Measurements from ENCODE around the gene ANKRD33B. TPM values are rescaled to one million over a fixed set of nuclear protein-coding genes. Genes with fewer than 3 reads are reported as not detected.

ANKRD33B gene
- total and polyA plus RNA-seq, 9 of the 15 experiments (the other 6 are each of a cell fraction or from before 2014, with no cell fraction given) = 0.10 to 1.7 (median 0.40) TPM

DNA sequence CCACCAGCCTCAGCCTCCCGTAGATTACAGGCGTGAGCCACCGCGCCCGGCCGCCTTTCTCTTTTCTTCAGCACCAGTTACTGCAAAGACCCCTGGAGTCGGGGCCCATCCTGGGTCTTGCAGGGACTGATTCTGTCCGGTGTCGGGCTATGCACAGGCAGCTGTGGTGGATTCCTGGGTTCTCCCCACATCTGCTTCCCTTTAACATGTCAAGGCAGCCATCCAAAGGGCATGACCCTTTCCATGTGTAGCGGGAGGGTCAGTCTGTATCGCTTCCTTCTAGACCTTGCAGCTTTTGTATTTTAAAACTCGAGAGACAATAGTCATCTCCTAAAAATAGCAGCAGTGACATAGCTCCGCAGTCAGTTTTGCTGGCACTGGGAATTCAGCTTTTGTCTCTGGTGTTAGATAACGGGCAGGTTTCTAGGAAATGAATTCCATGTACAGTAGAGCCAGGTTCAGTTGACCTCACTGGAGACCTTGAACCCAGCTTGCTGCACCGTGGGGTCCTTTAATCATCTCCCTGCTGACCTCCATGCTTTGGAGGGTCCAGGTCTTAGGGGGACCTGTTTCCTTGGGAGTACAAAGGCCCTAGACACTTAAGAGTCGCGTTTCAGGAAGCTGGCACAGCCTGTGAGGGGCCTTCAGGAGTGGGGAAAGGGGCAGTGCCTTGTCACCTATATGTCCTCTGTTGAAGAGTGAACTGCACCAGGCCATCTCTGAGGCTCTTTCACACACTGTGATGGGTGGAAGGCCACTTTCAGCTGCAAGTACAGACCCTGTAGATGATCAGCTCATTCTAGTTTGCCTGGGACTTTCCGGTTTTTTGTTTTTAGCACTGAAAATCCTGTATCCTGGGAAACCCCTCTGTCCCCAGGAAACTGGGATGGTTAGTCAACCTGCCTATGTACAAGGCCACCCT lies 13.8 kb downstream of the ANKRD33B start (continued):
- no peak for TF ChIP-seq SMAD3 (CRISPR knock-in tag; conservative IDR thresholded peaks at IDR 0.05)
- TF ChIP-seq ZBTB8A (IDR thresholded peaks at IDR 0.05; ENCODE audit: partially characterized antibody) = no peak
- TF ChIP-seq ETV5 (CRISPR knock-in tag; IDR thresholded peaks at IDR 0.05; ENCODE audit: low read depth) = peak; percentile 60; the same call in 1 of the 2 replicates
- TF ChIP-seq, protein P1, sequence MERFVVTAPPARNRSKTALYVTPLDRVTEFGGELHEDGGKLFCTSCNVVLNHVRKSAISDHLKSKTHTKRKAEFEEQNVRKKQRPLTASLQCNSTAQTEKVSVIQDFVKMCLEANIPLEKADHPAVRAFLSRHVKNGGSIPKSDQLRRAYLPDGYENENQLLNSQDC (CRISPR knock-in tag; IDR thresholded peaks at IDR 0.05) = no peak
- TF ChIP-seq MAFF (IDR thresholded peaks at IDR 0.05; ENCODE audit: low read length) = no peak
- no peak for TF ChIP-seq ZNF146 (CRISPR knock-in tag; IDR thresholded peaks at IDR 0.05; ENCODE audit: unreplicated experiment)
- no peak for TF ChIP-seq RUNX1 (IDR thresholded peaks at IDR 0.05; ENCODE audit: low read depth)
- no peak for TF ChIP-seq SMARCA4 (IDR thresholded peaks at IDR 0.05)
- no peak for TF ChIP-seq PML (IDR thresholded peaks at IDR 0.05; ENCODE audit: low read length)
- peak; percentile 74 for TF ChIP-seq ARID1B (IDR thresholded peaks at IDR 0.05)
- TF ChIP-seq ESRRB (CRISPR knock-in tag; IDR thresholded peaks at IDR 0.05; ENCODE audit: borderline replicate concordance) = no peak
- no peak for TF ChIP-seq ZNF217 (CRISPR knock-in tag; IDR thresholded peaks at IDR 0.05)
- 0 out of 4 replicates have a peak, but pooled peaks of 1 of the 2 experiments have one; percentile 46 for TF ChIP-seq SIN3A (IDR thresholded peaks at IDR 0.05; ENCODE audit: borderline replicate concordance in 2 of 2, control insufficient read depth in 1 of 2, low read depth in 2 of 2, low read length in 2 of 2)
- TF ChIP-seq CREB1 (IDR thresholded peaks at IDR 0.05) = no peak
- TF ChIP-seq CREB1 (CRISPR knock-in tag; IDR thresholded peaks at IDR 0.05) = no peak
- TF ChIP-seq SRF (CRISPR knock-in tag; IDR thresholded peaks at IDR 0.05) = no peak
- TF ChIP-seq SPI1 (IDR thresholded peaks at IDR 0.05; ENCODE audit: borderline replicate concordance, low read depth, low read length) = no peak
- TF ChIP-seq, protein P2, sequence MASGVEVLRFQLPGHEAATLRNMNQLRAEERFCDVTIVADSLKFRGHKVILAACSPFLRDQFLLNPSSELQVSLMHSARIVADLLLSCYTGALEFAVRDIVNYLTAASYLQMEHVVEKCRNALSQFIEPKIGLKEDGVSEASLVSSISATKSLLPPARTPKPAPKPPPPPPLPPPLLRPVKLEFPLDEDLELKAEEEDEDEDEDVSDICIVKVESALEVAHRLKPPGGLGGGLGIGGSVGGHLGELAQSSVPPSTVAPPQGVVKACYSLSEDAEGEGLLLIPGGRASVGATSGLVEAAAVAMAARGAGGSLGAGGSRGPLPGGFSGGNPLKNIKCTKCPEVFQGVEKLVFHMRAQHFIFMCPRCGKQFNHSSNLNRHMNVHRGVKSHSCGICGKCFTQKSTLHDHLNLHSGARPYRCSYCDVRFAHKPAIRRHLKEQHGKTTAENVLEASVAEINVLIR (CRISPR knock-in tag; IDR thresholded peaks at IDR 0.05) = no peak
- TF ChIP-seq HDAC3 (IDR thresholded peaks at IDR 0.05; ENCODE audit: borderline replicate concordance, partially characterized antibody) = peak; percentile 76
- TF ChIP-seq ESRRA (IDR thresholded peaks at IDR 0.05; ENCODE audit: borderline replicate concordance, low read depth) = peak; percentile 59; the same call in 1 of the 2 replicates
- TF ChIP-seq, protein P3, sequence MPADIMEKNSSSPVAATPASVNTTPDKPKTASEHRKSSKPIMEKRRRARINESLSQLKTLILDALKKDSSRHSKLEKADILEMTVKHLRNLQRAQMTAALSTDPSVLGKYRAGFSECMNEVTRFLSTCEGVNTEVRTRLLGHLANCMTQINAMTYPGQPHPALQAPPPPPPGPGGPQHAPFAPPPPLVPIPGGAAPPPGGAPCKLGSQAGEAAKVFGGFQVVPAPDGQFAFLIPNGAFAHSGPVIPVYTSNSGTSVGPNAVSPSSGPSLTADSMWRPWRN (IDR thresholded peaks at IDR 0.05; ENCODE audit: low read depth) = no peak
- TF ChIP-seq, protein P4, sequence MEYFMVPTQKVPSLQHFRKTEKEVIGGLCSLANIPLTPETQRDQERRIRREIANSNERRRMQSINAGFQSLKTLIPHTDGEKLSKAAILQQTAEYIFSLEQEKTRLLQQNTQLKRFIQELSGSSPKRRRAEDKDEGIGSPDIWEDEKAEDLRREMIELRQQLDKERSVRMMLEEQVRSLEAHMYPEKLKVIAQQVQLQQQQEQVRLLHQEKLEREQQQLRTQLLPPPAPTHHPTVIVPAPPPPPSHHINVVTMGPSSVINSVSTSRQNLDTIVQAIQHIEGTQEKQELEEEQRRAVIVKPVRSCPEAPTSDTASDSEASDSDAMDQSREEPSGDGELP (CRISPR knock-in tag; IDR thresholded peaks at IDR 0.05; ENCODE audit: borderline replicate concordance) = peak; percentile 92
- TF ChIP-seq, protein P5, sequence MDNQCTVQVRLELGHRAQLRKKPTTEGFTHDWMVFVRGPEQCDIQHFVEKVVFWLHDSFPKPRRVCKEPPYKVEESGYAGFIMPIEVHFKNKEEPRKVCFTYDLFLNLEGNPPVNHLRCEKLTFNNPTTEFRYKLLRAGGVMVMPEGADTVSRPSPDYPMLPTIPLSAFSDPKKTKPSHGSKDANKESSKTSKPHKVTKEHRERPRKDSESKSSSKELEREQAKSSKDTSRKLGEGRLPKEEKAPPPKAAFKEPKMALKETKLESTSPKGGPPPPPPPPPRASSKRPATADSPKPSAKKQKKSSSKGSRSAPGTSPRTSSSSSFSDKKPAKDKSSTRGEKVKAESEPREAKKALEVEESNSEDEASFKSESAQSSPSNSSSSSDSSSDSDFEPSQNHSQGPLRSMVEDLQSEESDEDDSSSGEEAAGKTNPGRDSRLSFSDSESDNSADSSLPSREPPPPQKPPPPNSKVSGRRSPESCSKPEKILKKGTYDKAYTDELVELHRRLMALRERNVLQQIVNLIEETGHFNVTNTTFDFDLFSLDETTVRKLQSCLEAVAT (IDR thresholded peaks at IDR 0.05) = no peak

All from K562 (cell line).